HEK293 (cell line): ENCODE measurements around the gene TAC4.
A peak's percentile ranks its signal among the peaks of the same experiment; 100 is the strongest.

Experiments used
- CTCF ChIA-PET: fragments of 350-600 bp; formaldehyde crosslinking; extraction: SDS; loops from one replicate; lab custom pipeline; 2021; ENCODE audit warnings: antibody characterized with exemption; lab: Yijun Ruan, JAX
- POLR2A ChIA-PET: fragments of 300-600 bp; formaldehyde crosslinking; extraction: SDS; loops from one replicate; lab custom pipeline; 2020; ENCODE audit warnings: antibody characterized with exemption, inconsistent platforms; lab: Yijun Ruan, JAX
- H3K27ac ChIP-seq: fragments of 200-500 bp; sonication (Bioruptor generic); 2 replicates; pipeline ENCODE4 v1.5.1; 2014; ENCODE audit warnings: low read depth, low read length, control low read depth, inconsistent platforms; ENCODE audit errors: extremely low read depth
- H3K36me3 ChIP-seq, 2 experiments: fragments of 200-500 bp in 1 of 2; sonication (Bioruptor generic) in 1 of 2; 1 replicate in 1 of 2; 2 replicates in 1 of 2; pipeline ENCODE4 v1.5.1; 2014 to 2017; ENCODE audit warnings: inconsistent platforms in 2 of 2, low read length in 2 of 2; ENCODE audit not compliant: control insufficient read depth in 2 of 2, insufficient read depth in 1 of 2
- H3K4me1 ChIP-seq: fragments of 200-500 bp; sonication (Bioruptor generic); 2 replicates; pipeline ENCODE4 v1.5.1; 2014; ENCODE audit warnings: mild to moderate bottlenecking, low read length, inconsistent platforms; ENCODE audit not compliant: control insufficient read depth, insufficient read depth
- H3K4me3 ChIP-seq: 2 replicates; pipeline ENCODE4 v1.5.1; 2011; ENCODE audit warnings: low read depth, mild to moderate bottlenecking, control low read depth, low read length, moderate library complexity
- H3K9me3 ChIP-seq: fragments of 200-500 bp; sonication (Bioruptor generic); 2 replicates; pipeline ENCODE4 v1.5.1; 2014; ENCODE audit warnings: low read depth, low read length, inconsistent platforms; ENCODE audit not compliant: control insufficient read depth, insufficient read depth
- BCL11A ChIP-seq: fragments of 450-650 bp; formaldehyde crosslinking; IDR thresholded peaks from 2 replicates; pipeline ENCODE4 v1.5.1; 2016; ENCODE audit warnings: low read depth, missing biosample characterization, missing genetic modification characterization
- KLF1 ChIP-seq: fragments of 450-650 bp; formaldehyde crosslinking; IDR thresholded peaks from 2 replicates; pipeline ENCODE4 v1.5.1; 2016; ENCODE audit warnings: missing biosample characterization, missing genetic modification characterization
- KLF8 ChIP-seq: fragments of 450-650 bp; formaldehyde crosslinking; IDR thresholded peaks from 2 replicates; pipeline ENCODE4 v1.5.1; 2016; ENCODE audit warnings: missing biosample characterization, missing genetic modification characterization
- REPIN1 ChIP-seq: fragments of 450-650 bp; formaldehyde crosslinking; IDR thresholded peaks from 2 replicates; pipeline ENCODE4 v1.5.1; 2017; ENCODE audit warnings: missing biosample characterization, missing genetic modification characterization, low read depth
- ZBTB21 ChIP-seq: fragments of 450-650 bp; formaldehyde crosslinking; IDR thresholded peaks from 2 replicates; pipeline ENCODE4 v1.5.1; 2017; ENCODE audit warnings: missing biosample characterization, missing genetic modification characterization
- ZBTB7A ChIP-seq: fragments of 450-650 bp; formaldehyde crosslinking; IDR thresholded peaks from 2 replicates; pipeline ENCODE4 v1.5.1; 2016; ENCODE audit warnings: low read depth, missing biosample characterization, missing genetic modification characterization
- ZNF10 ChIP-seq: fragments of 450-650 bp; formaldehyde crosslinking; IDR thresholded peaks from 2 replicates; pipeline ENCODE4 v1.5.1; 2017; ENCODE audit warnings: missing biosample characterization, missing genetic modification characterization
- ZNF121 ChIP-seq: fragments of 450-650 bp; formaldehyde crosslinking; IDR thresholded peaks from 2 replicates; pipeline ENCODE4 v1.5.1; 2016; ENCODE audit warnings: missing biosample characterization, missing genetic modification characterization
- ZNF138 ChIP-seq: fragments of 450-650 bp; formaldehyde crosslinking; IDR thresholded peaks from 2 replicates; pipeline ENCODE4 v1.5.1; 2016; ENCODE audit warnings: missing biosample characterization, missing genetic modification characterization, borderline replicate concordance
- ZNF19 ChIP-seq: fragments of 450-650 bp; formaldehyde crosslinking; IDR thresholded peaks from 2 replicates; pipeline ENCODE4; 2016; ENCODE audit warnings: missing biosample characterization, missing genetic modification characterization, low read depth
- ZNF214 ChIP-seq: fragments of 450-650 bp; formaldehyde crosslinking; IDR thresholded peaks from 2 replicates; pipeline ENCODE4 v1.5.1; 2017; ENCODE audit warnings: missing biosample characterization, mild to moderate bottlenecking, missing genetic modification characterization, borderline replicate concordance
- ZNF223 ChIP-seq: fragments of 450-650 bp; formaldehyde crosslinking; IDR thresholded peaks from 2 replicates; pipeline ENCODE4 v1.5.1; 2016; ENCODE audit warnings: missing biosample characterization, missing genetic modification characterization
- ZNF324 ChIP-seq: fragments of 450-650 bp; formaldehyde crosslinking; IDR thresholded peaks from 2 replicates; pipeline ENCODE4 v1.5.1; 2016; ENCODE audit warnings: missing biosample characterization, missing genetic modification characterization
- ZNF366 ChIP-seq: fragments of 450-650 bp; formaldehyde crosslinking; conservative IDR thresholded peaks from 2 replicates; pipeline ENCODE4 v1.5.1; 2016; ENCODE audit warnings: missing biosample characterization, missing genetic modification characterization
- ZNF37A ChIP-seq: fragments of 450-650 bp; IDR thresholded peaks from 2 replicates; pipeline ENCODE4 v1.5.1; 2018; ENCODE audit warnings: missing biosample characterization, missing genetic modification characterization
- ZNF391 ChIP-seq: fragments of 450-650 bp; formaldehyde crosslinking; IDR thresholded peaks from 2 replicates; pipeline ENCODE4 v1.5.1; 2016; ENCODE audit warnings: low read depth, missing biosample characterization, missing genetic modification characterization, borderline replicate concordance
- ZNF394 ChIP-seq: fragments of 450-650 bp; formaldehyde crosslinking; IDR thresholded peaks from 2 replicates; pipeline ENCODE4 v1.5.1; 2016; ENCODE audit warnings: missing biosample characterization, missing genetic modification characterization, mild to moderate bottlenecking, moderate library complexity, borderline replicate concordance
- ZNF416 ChIP-seq: fragments of 450-650 bp; formaldehyde crosslinking; IDR thresholded peaks from 2 replicates; pipeline ENCODE4 v1.5.1; 2016; ENCODE audit warnings: missing biosample characterization, missing genetic modification characterization
- ZNF549 ChIP-seq: fragments of 450-650 bp; IDR thresholded peaks from 2 replicates; pipeline ENCODE4 v1.5.1; 2018; ENCODE audit warnings: missing biosample characterization, missing genetic modification characterization, mild to moderate bottlenecking, inconsistent platforms, moderate library complexity
- ZNF707 ChIP-seq: fragments of 450-650 bp; formaldehyde crosslinking; IDR thresholded peaks from 2 replicates; pipeline ENCODE4 v1.5.1; 2016; ENCODE audit warnings: missing biosample characterization, missing genetic modification characterization
- TF ChIP-seq, protein P1 (sequence below): fragments of 450-650 bp; formaldehyde crosslinking; IDR thresholded peaks from 2 replicates; pipeline ENCODE4 v1.5.1; 2016; ENCODE audit warnings: missing biosample characterization, missing genetic modification characterization
- TF ChIP-seq, protein P2 (sequence below): fragments of 450-650 bp; formaldehyde crosslinking; IDR thresholded peaks from 2 replicates; pipeline ENCODE4 v1.5.1; 2017; ENCODE audit warnings: missing biosample characterization, mild to moderate bottlenecking, missing genetic modification characterization, moderate library complexity
- TF ChIP-seq, protein P3 (sequence below): fragments of 450-650 bp; formaldehyde crosslinking; IDR thresholded peaks from 2 replicates; pipeline ENCODE4 v1.5.1; 2017; ENCODE audit warnings: missing biosample characterization, missing genetic modification characterization

Gene TAC4

DNA sequence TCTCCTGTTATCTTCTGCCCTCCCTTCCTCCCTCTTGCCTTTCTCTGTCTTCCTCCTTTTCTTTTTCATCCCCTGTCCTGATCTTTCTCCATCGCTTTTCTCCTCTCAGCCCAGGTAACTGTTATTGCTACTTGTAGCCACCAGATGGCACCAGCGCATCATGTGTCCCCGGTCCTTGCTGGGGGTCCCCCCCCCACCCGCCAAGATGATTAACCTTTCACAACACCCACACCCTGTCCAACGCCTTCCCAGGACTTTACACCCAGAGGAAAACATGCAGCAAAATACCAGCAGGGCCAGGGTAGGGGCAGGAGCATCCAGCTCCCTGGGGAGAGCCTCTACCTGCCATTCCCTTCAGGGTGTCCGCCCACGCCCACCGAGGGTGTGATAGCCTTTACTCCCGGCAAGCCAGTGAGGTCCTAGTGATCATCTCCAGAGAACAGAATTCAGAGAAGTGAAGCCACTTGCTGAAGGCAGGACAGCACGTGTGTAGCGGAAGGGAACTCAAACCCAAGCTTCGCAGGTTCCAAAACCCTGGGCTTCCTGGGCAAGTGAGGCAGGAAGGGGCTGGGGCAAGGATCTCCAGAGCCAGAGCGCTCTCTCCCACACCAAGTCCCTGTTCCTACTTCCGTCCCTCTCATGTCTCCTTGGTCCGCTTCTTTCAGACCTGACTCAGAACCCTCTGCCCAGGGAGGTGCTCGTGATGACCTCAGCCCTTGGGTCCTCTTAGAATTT, 13.4 kb upstream of the TAC4 start (continued):
- TF ChIP-seq ZNF416 (no peak), KLF1 (tag by site-specific recombination) (peak; percentile 74), ZNF223 (no peak), ZNF391 (tag by site-specific recombination) (peak; percentile 64; the same call in 1 of the 2 replicates), ZNF324 (tag by site-specific recombination) (peak; percentile 27; the same call in 1 of the 2 replicates), ZNF366 (tag by site-specific recombination) (peak; percentile 61; the same call in 1 of the 2 replicates), ZNF138 (tag by site-specific recombination) (no peak), ZNF549 (tag by site-specific recombination) (no peak)
- TF ChIP-seq, all 188 proteins: peak for 19

DNA sequence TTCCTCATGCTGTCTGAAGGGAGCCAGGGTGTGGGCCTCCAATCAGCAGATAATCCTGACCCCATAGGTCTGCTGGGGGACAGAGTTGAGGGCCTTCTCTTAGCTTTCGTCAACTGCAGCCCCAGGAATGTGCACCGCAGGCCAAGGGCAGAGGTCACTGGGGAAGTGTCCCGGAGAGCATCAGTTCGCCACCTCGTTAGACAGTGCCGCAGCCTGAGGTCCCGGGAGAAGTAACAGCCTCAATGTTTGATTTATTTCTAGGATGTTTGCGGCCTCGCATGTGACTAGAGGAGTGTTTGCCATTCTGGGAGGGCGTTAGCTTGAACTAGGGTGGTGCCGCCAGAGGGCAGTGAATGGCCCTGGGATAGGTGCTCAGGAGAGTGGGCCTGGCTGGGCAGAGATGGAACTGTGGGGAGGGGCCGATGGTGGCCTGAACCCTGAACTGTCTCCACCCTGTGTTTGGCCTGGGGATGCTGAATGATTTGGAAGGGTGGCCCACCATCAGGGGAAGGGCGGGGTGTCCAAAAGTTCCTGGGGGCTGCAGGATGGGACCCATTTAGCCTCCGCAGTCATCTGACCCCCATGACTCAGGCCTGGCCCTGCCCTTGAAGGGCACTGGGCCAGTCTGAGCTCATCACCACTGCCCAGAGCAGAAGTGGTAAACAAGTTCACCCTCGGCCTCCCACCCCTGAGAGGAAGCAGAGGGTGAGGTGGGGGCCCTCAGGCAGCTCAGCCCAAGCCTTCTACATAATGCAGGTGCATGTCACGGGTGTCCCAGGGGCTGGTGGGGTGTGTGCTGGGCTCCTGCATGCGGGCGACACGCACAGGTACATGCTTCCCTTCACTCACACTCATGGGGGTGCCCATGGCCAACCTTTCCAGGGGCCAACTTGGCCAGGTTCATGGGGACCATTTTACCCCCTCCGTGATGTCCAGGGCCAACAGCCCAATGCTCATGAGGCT, 12.4 kb upstream of the TAC4 start:
- no peaks in the 10 kb centered on the region for H3K36me3 ChIP-seq
- CTCF ChIA-PET = interaction anchor here (0.5 to 17.9 kb wide), 17 partner anchors 9 to 303 kb away, joined by 3 to 526 read pairs (median 4); partner anchors contain the start of gene DLX3
- TF ChIP-seq REPIN1 (tag by site-specific recombination) = no peak
- TF ChIP-seq, protein P1, sequence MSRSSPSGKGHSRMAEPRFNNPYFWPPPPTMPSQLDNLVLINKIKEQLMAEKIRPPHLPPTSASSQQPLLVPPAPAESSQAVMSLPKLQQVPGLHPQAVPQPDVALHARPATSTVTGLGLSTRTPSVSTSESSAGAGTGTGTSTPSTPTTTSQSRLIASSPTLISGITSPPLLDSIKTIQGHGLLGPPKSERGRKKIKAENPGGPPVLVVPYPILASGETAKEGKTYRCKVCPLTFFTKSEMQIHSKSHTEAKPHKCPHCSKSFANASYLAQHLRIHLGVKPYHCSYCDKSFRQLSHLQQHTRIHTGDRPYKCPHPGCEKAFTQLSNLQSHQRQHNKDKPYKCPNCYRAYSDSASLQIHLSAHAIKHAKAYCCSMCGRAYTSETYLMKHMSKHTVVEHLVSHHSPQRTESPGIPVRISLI (tag by site-specific recombination) = no peak
- TF ChIP-seq ZBTB21 = no peak
- TF ChIP-seq, protein P2, sequence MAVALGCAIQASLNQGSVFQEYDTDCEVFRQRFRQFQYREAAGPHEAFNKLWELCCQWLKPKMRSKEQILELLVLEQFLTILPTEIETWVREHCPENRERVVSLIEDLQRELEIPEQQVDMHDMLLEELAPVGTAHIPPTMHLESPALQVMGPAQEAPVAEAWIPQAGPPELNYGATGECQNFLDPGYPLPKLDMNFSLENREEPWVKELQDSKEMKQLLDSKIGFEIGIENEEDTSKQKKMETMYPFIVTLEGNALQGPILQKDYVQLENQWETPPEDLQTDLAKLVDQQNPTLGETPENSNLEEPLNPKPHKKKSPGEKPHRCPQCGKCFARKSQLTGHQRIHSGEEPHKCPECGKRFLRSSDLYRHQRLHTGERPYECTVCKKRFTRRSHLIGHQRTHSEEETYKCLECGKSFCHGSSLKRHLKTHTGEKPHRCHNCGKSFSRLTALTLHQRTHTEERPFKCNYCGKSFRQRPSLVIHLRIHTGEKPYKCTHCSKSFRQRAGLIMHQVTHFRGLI (tag by site-specific recombination) = peak; percentile 85
- TF ChIP-seq ZNF10 (tag by site-specific recombination) = 0 out of 2 replicates have a peak, but pooled peaks have one; percentile 39
- TF ChIP-seq, all 188 proteins: peak for 2
- H3K27ac ChIP-seq = no peak overlapping the region
- no peaks in the 10 kb centered on the region for H3K9me3 ChIP-seq
- no peaks in the 10 kb centered on the region for H3K4me1 ChIP-seq
- no peak overlapping the region for H3K4me3 ChIP-seq
- POLR2A ChIA-PET = interaction anchor here (0.6 to 0.9 kb wide), 2 partner anchors 135 to 137 kb away, joined by 3 read pairs; partner anchors contain the start of gene DLX3

DNA sequence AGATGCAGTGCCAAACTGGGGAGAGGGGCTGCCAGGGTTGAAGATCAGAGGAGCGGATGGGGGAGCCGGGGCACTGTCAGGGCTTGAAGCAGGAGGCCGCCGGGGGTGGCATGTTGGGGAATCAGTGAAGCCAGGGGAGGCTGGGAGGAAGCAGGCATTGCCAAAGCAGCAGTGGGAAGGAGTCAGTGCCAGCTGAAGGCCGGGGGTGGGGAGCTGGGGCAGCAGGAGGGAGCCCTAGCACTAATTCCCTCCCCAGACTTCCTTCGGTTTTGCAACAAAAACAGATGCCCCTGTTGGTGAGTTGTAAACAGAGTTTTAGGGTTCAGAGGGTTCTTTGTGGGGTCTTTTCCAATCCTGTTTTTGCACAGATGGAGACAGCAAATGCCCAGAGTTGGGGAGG, 10.9 kb upstream of the TAC4 start:
- no peaks in the 10 kb centered on the region for H3K4me1 ChIP-seq
- CTCF ChIA-PET = interaction anchor here (0.6 to 17.9 kb wide), 5 partner anchors 17 to 150 kb away, joined by 3 to 526 read pairs (median 16); partner anchors contain the start of gene DLX3
- no peaks in the 10 kb centered on the region for H3K9me3 ChIP-seq
- H3K27ac ChIP-seq = no peak overlapping the region
- H3K4me3 ChIP-seq = no peak overlapping the region
- POLR2A ChIA-PET = no interaction called here
- H3K36me3 ChIP-seq = no peaks in the 10 kb centered on the region
- TF ChIP-seq ZNF19 (tag by site-specific recombination) (no peak), ZNF37A (tag by site-specific recombination) (no peak), KLF8 (tag by site-specific recombination) (no peak), BCL11A (tag by site-specific recombination) (no peak), ZNF214 (tag by site-specific recombination) (no peak), ZNF707 (no peak), ZBTB7A (no peak), ZNF121 (tag by site-specific recombination) (no peak), ZNF394 (tag by site-specific recombination) (no peak)
- TF ChIP-seq, protein P3, sequence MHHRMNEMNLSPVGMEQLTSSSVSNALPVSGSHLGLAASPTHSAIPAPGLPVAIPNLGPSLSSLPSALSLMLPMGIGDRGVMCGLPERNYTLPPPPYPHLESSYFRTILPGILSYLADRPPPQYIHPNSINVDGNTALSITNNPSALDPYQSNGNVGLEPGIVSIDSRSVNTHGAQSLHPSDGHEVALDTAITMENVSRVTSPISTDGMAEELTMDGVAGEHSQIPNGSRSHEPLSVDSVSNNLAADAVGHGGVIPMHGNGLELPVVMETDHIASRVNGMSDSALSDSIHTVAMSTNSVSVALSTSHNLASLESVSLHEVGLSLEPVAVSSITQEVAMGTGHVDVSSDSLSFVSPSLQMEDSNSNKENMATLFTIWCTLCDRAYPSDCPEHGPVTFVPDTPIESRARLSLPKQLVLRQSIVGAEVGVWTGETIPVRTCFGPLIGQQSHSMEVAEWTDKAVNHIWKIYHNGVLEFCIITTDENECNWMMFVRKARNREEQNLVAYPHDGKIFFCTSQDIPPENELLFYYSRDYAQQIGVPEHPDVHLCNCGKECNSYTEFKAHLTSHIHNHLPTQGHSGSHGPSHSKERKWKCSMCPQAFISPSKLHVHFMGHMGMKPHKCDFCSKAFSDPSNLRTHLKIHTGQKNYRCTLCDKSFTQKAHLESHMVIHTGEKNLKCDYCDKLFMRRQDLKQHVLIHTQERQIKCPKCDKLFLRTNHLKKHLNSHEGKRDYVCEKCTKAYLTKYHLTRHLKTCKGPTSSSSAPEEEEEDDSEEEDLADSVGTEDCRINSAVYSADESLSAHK (tag by site-specific recombination) = no peak
